ENCODE data around the gene STARD10. TPM values are rescaled to one million over a fixed set of nuclear protein-coding genes. Genes with fewer than 3 reads are reported as not detected.

The STARD10 gene
- total and polyA plus RNA-seq, 9 donors: 36.8 to 56.1 (median 45.8) TPM

DNA sequence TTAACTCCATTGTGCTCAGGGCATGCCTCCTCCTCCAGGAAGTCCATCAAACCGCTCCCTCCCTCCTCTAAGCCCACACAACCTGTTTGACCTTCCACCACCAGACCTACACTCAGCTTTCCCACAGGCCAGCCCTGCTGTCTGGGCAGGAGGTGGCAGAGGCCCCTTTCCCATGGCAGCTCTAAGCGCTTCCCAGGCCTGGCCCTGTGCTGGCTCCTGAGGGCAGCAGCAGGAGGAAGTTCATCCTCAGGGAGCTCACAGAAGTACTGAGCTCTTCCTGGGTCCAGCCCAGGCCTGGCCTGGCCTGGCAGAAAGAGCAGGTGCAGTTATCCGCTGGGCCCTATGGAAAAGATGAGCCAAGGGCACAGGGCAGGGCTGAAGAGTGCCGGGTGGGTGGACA lies 73.1 kb downstream of the STARD10 start:
- H3K27ac ChIP-seq: peak overlapping the region in 1 of 2 donors; percentile 84
- DNase-seq: no peak
- intact Hi-C loops (cut with DNase I): loop anchor here (5.0 to 10.0 kb wide), 4 partner anchors 72 to 524 kb away; partner anchors contain the start of gene STARD10 (in 2 of the 4)
- no peaks in the 10 kb centered on the region for H3K9me3 ChIP-seq
- 44 to 52% (median 47%) methylated on average over 4 of the region's 4 CpGs for WGBS, 3 donors
- H3K36me3 ChIP-seq: no peaks in the 10 kb centered on the region
- TF ChIP-seq, protein P1, sequence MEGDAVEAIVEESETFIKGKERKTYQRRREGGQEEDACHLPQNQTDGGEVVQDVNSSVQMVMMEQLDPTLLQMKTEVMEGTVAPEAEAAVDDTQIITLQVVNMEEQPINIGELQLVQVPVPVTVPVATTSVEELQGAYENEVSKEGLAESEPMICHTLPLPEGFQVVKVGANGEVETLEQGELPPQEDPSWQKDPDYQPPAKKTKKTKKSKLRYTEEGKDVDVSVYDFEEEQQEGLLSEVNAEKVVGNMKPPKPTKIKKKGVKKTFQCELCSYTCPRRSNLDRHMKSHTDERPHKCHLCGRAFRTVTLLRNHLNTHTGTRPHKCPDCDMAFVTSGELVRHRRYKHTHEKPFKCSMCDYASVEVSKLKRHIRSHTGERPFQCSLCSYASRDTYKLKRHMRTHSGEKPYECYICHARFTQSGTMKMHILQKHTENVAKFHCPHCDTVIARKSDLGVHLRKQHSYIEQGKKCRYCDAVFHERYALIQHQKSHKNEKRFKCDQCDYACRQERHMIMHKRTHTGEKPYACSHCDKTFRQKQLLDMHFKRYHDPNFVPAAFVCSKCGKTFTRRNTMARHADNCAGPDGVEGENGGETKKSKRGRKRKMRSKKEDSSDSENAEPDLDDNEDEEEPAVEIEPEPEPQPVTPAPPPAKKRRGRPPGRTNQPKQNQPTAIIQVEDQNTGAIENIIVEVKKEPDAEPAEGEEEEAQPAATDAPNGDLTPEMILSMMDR (IDR thresholded peaks at IDR 0.05): no peak
- TF ChIP-seq EP300 (IDR thresholded peaks at IDR 0.05) (no peak), POLR2A (IDR thresholded peaks at IDR 0.05) (no peak)
- H3K27me3 ChIP-seq: no peaks in the 10 kb centered on the region
- peak overlapping the region; percentile 72 for H3K4me3 ChIP-seq
- H3K4me1 ChIP-seq (ENCODE audit: insufficient read depth): peaks cover 29% of the 10 kb centered on the region

DNA sequence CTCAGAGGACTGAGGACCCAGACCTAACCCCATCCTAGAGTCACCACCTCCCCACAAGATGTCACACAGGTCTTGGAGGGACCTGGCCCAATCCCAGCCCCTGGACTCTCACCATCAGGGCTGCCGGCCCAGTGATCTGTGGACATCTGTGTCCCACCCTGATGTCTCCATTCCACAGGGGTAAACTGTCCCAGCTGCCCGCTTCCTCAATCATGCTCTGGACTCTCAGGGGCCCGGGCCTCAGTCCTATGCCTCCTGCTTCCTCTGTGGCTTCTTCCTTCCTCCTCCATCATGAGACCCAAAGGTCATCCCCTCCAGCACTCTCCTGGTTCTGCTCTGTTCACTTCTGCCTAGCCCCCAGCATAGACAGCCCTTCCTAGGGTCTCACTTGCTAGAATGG lies 73.8 kb downstream of the STARD10 start:
- H3K27me3 ChIP-seq: no peaks in the 10 kb centered on the region
- no peak for DNase-seq
- peaks cover 29% of the 10 kb centered on the region for H3K4me1 ChIP-seq (ENCODE audit: insufficient read depth)
- no peaks in the 10 kb centered on the region for H3K36me3 ChIP-seq
- intact Hi-C loops (cut with DNase I): loop anchor here (5.0 to 10.0 kb wide), 4 partner anchors 72 to 525 kb away; partner anchors contain the start of gene STARD10 (in 2 of the 4)
- no peaks in the 10 kb centered on the region for H3K9me3 ChIP-seq
- peak overlapping the region; percentile 72 for H3K4me3 ChIP-seq
- WGBS, 3 donors: 51 to 64% (median 59%) methylated on average over 3 of the region's 3 CpGs
- TF ChIP-seq, protein P1 (IDR thresholded peaks at IDR 0.05): no peak
- no peak for TF ChIP-seq POLR2A (IDR thresholded peaks at IDR 0.05)
- peak overlapping the region in 1 of 2 donors; percentile 84 for H3K27ac ChIP-seq

DNA sequence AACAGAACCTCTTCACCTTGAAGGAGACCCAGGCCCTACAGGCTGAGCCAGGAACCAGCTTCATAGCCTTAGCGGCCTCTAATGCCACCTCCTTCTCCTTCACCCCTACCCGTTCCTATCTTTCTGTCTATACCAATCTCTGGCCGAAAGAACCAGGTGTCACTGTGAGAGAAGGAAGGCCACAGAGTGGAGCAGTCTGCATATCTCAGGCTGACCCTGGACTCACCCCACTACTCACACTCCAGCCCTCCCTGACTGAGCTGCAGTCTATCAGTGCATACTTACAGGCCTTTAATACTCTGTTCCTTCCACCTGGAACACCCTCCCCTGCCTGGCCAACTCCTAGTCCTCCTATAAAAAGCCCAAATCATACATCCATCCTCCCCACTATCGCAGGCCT lies 74.3 kb downstream of the STARD10 start:
- Histone ChIP-seq H3K27me3 (no peaks in the 10 kb centered on the region), H3K36me3 (no peaks in the 10 kb centered on the region), H3K27ac (peak overlapping the region in 1 of 2 donors; percentile 84), H3K4me1 (ENCODE audit: insufficient read depth) (peaks cover 29% of the 10 kb centered on the region), H3K4me3 (no peak overlapping the region), H3K9me3 (no peaks in the 10 kb centered on the region)
- WGBS, 3 donors: 63 to 74% (median 72%) methylated on average over 4 of the region's 4 CpGs
- TF ChIP-seq EP300 (IDR thresholded peaks at IDR 0.05) (no peak), POLR2A (IDR thresholded peaks at IDR 0.05) (no peak)
- TF ChIP-seq, protein P1 (IDR thresholded peaks at IDR 0.05): no peak
- DNase-seq: no peak
- intact Hi-C loops (cut with DNase I): no loop called here

DNA sequence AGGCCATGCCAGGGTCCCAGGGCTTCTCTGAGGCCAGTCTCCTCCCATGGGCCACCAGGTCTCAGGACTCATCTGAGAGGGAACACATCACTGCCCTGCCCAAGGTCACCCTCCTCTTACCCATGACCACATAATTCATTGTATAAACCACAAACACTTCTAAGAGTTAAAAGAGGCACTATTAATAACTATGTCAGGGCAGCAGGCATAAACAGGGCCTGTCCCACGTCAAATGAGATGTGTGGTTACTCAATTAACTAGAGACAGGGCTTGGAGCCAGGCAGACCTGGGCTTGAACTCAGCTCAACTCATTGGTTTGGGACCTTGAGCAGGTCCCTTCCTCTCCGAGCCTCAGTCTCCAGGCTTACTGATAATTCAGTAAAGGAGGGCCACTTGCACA lies 74.7 kb downstream of the STARD10 start:
- Histone ChIP-seq H3K4me3 (no peak overlapping the region), H3K9me3 (no peaks in the 10 kb centered on the region), H3K36me3 (no peaks in the 10 kb centered on the region), H3K27me3 (no peaks in the 10 kb centered on the region), H3K27ac (peak overlapping the region in 1 of 2 donors; percentile 84), H3K4me1 (ENCODE audit: insufficient read depth) (peaks cover 29% of the 10 kb centered on the region)
- intact Hi-C loops (cut with DNase I): no loop called here
- no peak for DNase-seq
- TF ChIP-seq, protein P1 (IDR thresholded peaks at IDR 0.05): no peak
- no peak for TF ChIP-seq POLR2A (IDR thresholded peaks at IDR 0.05)
- no peak for TF ChIP-seq EP300 (IDR thresholded peaks at IDR 0.05)
- WGBS, 3 donors: 22 to 31% (median 22%) methylated on average over 2 of the region's 2 CpGs
